ENCODE data around the gene ZNF669.
"Not testable (repeated sequence)": the region's sequence is repeated elsewhere in the genome, so short reads cannot be mapped to it uniquely, and the experiment has no call there.

Gene ZNF669

DNA sequence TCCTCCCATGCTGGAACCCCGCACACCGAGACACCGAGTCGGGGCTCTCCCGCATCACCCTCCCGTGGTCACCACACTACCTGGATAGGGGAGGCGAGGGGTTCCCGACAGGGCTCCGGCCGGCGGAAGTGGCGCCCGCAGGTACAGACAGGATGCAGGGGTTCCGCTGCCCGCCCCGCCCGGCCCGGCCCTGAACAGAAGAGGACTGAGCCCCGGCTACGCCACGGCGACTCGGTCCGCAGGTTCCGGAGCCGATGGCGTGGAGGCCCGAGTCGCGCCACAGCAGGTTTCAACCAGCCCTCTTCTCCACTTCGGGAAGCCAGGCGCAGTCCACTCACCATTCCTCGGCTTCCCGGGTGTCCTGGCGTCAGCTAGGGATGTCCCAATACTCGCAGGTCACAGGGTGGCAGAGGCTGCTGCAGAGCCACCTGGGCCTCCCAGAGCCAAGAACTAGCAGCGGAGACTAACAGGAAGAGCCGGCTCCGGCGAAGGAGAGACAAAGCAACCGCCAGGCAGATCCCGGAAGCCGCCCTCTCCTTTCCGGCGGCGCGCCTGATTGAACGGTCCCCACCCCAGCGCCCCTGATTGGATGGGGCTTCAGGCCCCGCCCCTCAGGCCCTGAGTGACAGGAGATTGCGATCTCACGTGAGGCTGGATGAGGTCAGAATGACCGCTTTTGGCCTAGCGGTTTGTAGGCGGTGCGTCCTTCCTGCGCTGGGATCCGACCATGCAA, at the start of gene ZNF669:
Gene ZNF669, minus strand, starts transcription at position 498 of the 733 bp plus-strand sequence. Its CDS starts 157 bp downstream, at position 341.
- peak within 1 kb of the TSS; percentile 90 for H3K27ac Mint-ChIP-seq
- peaks cover 7% of the 10 kb centered on the region for H3K27me3 Mint-ChIP-seq
- DNase-seq (ENCODE audit: low spot score in 2 of 2) (peak; percentile 92 to 94), ATAC-seq (ENCODE audit: low read depth) (peak; percentile 95)
- peaks cover 32% of the 10 kb centered on the region for H3K36me3 Mint-ChIP-seq
- H3K4me1 Mint-ChIP-seq, result peaks cover 3% of the 10 kb centered on the region
- peaks cover 5% of the 10 kb centered on the region for H3K9me3 Mint-ChIP-seq
- peak within 1 kb of the TSS; percentile 95 for H3K4me3 Mint-ChIP-seq

DNA sequence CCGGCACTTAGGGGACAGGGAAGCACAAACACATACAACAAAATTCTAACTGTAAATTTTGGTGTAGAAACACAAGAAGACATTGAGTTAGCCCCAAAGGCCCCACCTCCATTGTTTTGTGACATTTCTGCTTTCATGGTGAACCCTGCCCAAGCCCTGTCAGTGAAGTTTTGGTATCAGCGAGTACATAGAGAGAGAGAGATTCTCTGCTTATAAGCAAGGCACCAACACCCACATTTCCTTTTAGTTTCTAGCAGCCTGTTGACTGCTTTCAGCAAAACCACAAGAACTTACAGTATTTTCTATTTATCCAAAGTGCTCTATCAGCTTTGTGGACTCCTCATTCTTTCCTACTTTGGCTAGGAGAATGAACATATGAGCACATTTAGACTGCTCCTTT, 43.6 kb upstream of the ZNF669 start:
- Mint-ChIP-seq H3K4me3 (no peak overlapping the region), H3K36me3 (peaks cover 39% of the 10 kb centered on the region), H3K27me3 (no peaks in the 10 kb centered on the region), H3K27ac (no peak overlapping the region), H3K4me1 (no peaks in the 10 kb centered on the region), H3K9me3 (peaks cover 20% of the 10 kb centered on the region)
- ATAC-seq (ENCODE audit: low read depth) (no peak), DNase-seq (ENCODE audit: low spot score in 2 of 2) (no peak)

DNA sequence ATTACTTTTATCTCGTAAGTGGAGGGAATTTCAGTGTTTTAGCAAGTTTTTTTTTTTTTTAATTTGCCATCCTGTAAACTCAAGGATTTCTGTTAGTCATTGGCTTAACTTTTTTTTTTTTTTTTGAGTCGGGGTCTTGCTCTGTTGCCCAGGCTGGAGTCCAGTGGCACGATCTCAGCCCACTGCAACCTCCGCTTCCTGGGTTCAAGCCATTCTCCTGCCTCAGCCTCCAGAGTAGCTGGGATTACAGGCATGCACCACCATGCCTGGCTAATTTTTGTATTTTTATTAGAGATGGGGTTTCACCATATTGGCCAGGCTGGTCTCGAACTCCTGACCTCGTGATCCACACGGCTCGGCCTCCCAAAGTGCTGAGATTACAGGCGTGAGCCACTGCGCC, 43.0 kb upstream of the ZNF669 start:
- Mint-ChIP-seq H3K36me3 (peaks cover 38% of the 10 kb centered on the region), H3K9me3 (peaks cover 22% of the 10 kb centered on the region)
- not testable (repeated sequence) for ATAC-seq (ENCODE audit: low read depth); H3K4me1 Mint-ChIP-seq; DNase-seq (ENCODE audit: low spot score in 2 of 2); H3K27me3 Mint-ChIP-seq; H3K4me3 Mint-ChIP-seq; H3K27ac Mint-ChIP-seq

DNA sequence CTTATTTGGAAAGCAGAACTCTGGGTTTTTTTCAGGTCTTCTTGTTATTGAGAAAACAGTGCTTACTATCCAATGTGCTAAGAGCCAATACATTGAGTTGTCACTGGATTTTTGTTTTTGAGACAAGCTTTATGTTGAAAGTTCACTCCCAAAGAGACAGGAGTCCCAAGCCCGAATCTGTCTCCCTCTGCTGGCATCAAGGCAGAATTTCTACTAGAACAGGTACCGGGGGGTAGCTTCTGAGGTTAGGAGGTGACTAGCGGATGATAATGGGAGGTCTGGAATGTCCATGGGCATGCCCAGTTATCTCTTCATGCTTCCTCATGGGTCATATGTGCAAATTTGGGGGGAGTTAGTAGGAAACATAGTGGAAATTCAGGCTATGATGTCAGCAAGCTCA, 42.5 kb upstream of the ZNF669 start:
- Mint-ChIP-seq H3K4me1 (no peaks in the 10 kb centered on the region), H3K9me3 (peaks cover 22% of the 10 kb centered on the region), H3K27ac (no peak overlapping the region), H3K4me3 (no peak overlapping the region), H3K27me3 (no peaks in the 10 kb centered on the region), H3K36me3 (peaks cover 37% of the 10 kb centered on the region)
- ATAC-seq (ENCODE audit: low read depth), result no peak
- no peak for DNase-seq (ENCODE audit: low spot score in 2 of 2)

DNA sequence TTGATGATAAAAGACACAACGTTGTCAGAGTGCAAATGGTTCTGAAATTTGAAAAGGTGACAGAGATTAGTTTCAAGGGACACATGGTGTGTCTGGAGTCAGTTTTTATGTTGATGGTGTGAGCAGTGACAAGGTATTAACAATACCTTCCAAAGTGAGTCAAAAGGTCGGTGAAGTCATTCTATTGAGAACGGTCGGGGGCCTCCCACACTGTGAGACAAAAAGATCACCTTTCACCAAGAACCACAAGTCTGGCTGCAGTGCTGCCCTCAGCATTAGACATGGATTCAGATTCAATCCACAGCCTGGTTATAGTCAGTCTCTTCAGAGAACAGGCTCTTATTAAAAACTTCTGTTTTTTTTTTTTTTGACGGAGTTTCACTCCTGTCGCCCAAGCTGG, 41.1 kb upstream of the ZNF669 start:
- no peaks in the 10 kb centered on the region for H3K4me1 Mint-ChIP-seq
- H3K27me3 Mint-ChIP-seq, result no peaks in the 10 kb centered on the region
- no peak overlapping the region for H3K27ac Mint-ChIP-seq
- H3K4me3 Mint-ChIP-seq, result no peak overlapping the region
- no peak for DNase-seq (ENCODE audit: low spot score in 2 of 2)
- H3K9me3 Mint-ChIP-seq, result peaks cover 22% of the 10 kb centered on the region
- no peak for ATAC-seq (ENCODE audit: low read depth)
- peaks cover 36% of the 10 kb centered on the region for H3K36me3 Mint-ChIP-seq

DNA sequence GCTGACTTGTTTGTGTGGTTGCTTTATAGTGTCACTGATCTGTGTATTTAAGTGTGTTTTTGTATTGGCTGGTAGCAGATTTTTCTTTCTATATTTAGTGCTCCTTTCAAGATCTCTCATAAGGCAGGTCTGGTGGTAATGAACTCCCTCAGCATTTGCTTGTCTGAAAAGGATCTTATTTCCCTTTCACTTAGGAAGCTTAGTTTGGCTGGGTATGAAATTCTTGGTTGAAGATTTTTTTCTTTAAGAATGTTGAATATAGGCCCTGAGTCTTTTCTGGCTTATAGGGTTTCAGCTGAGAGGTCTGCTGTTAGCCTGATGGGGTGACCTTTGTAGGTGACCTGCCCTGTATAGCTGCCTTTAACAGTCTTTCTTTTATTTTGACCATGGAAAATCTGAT, 35.4 kb upstream of the ZNF669 start:
- H3K4me3 Mint-ChIP-seq; H3K27me3 Mint-ChIP-seq; DNase-seq (ENCODE audit: low spot score in 2 of 2); H3K27ac Mint-ChIP-seq; H3K4me1 Mint-ChIP-seq; ATAC-seq (ENCODE audit: low read depth): not testable (repeated sequence)
- H3K9me3 Mint-ChIP-seq, result peaks cover 34% of the 10 kb centered on the region
- H3K36me3 Mint-ChIP-seq, result peaks cover 34% of the 10 kb centered on the region

DNA sequence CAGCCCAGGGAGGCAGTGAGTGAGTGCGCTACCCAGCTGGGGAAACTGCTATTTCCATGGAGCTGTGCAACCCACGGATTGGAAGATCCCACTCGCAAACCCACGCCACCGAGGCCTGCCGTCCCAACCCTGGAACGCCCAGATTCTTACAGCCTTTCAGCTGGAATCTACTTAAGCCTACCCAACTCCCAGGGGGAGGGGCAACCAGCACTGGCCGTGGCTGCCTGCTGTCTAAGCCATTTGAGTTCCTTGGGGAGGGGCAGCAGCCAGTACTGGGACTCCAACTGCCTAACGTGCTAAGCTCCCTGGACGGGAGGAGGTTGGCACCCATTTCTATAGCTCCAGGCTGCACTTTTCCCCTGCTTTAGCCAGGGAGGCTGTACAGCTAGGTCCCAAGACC, 27.1 kb upstream of the ZNF669 start:
- ATAC-seq (ENCODE audit: low read depth) (no peak), DNase-seq (ENCODE audit: low spot score in 2 of 2) (no peak)
- Mint-ChIP-seq H3K36me3 (peaks cover 39% of the 10 kb centered on the region), H3K9me3 (peaks cover 22% of the 10 kb centered on the region), H3K27me3 (no peaks in the 10 kb centered on the region), H3K4me1 (peaks cover 6% of the 10 kb centered on the region), H3K4me3 (no peak overlapping the region), H3K27ac (no peak overlapping the region)

DNA sequence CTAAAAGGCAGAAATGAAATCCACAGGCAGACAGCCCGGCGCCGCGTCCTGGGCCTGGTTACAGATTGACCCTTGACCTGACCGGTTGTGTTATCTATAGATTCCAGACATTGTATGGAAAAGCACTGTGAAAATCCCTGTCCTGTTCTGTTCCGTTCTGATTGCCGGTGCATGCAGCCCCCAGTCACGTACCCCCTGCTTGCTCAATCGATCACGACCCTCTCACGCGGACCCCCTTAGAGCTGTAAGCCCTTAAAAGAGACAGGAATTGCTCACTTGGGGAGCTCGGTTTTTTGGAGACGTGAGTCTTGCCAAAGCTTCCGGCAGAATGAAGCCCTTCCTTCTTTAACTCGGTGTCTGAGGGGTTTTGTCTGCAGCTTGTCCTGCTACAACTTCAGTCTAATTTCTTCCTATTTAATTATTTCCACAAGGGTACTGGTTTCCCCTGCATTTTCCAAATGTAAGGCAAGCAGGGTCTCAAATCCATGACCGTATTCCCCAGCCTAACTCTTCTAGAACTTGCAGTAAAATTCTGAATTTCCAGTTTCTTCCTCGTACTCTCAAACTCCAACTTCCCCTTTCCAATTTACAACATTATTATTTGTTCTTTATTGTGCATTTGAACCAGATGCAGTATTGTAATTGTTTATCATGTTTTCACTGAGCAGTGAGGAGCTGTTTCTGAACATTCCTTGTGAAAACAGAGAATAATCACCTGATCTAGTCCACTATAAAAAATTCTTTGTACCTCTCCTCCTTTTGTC, 23.5 kb upstream of the ZNF669 start:
- ATAC-seq (ENCODE audit: low read depth); DNase-seq (ENCODE audit: low spot score in 2 of 2); H3K27me3 Mint-ChIP-seq; H3K4me1 Mint-ChIP-seq; H3K9me3 Mint-ChIP-seq: not testable (repeated sequence)
- peaks cover 21% of the 10 kb centered on the region for H3K36me3 Mint-ChIP-seq
- peak overlapping the region; percentile 62 for H3K27ac Mint-ChIP-seq
- H3K4me3 Mint-ChIP-seq, result peak overlapping the region; percentile 90

DNA sequence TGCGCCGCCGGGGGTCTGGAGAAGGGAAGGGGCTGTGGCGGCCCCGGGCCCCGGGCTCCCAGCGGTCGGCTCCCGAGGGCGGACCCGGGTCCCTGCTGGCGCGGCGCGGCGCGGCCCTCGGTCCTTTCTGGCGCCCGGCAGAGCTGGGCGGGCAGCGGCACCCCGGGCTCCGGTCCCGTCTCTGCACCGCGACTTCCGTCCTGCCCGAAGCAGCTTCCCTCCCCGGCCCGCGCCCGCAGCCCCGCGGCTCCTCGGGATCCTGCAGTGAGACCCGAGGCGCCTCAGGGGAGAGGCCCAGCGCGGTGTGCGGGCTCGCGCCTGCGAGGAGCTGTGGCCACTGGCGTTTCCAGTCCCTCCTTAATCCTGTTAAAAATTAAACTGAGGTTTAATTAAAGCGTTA, 22.4 kb upstream of the ZNF669 start:
- not testable (repeated sequence) for H3K27ac Mint-ChIP-seq; H3K27me3 Mint-ChIP-seq; H3K9me3 Mint-ChIP-seq; DNase-seq (ENCODE audit: low spot score in 2 of 2); H3K4me3 Mint-ChIP-seq; H3K4me1 Mint-ChIP-seq
- peak; percentile 49 for ATAC-seq (ENCODE audit: low read depth)
- H3K36me3 Mint-ChIP-seq, result peaks cover 11% of the 10 kb centered on the region

DNA sequence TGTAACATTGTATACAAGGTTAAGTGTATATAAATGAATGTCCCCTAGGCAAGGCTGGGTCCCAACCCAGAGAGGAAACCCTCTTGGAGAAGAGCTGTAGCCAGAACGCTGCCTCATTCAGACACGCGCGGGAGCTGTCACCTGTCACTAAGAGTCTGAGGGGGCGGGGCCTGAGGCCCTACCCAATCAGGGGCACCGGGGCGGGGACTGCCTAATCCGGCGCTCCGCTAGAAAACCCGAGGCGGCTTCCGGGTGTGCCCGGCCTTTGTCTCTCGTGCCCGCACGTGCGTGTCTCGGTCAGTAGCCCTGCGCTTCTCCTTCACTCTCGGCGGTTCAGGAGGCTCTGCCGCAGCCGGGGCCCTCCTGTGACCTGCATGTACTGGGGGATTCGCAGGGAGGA, 22.0 kb upstream of the ZNF669 start:
- H3K4me3 Mint-ChIP-seq; H3K27ac Mint-ChIP-seq; DNase-seq (ENCODE audit: low spot score in 2 of 2); H3K4me1 Mint-ChIP-seq; H3K27me3 Mint-ChIP-seq; H3K9me3 Mint-ChIP-seq: not testable (repeated sequence)
- ATAC-seq (ENCODE audit: low read depth), result peak; percentile 97
- H3K36me3 Mint-ChIP-seq, result peaks cover 11% of the 10 kb centered on the region

DNA sequence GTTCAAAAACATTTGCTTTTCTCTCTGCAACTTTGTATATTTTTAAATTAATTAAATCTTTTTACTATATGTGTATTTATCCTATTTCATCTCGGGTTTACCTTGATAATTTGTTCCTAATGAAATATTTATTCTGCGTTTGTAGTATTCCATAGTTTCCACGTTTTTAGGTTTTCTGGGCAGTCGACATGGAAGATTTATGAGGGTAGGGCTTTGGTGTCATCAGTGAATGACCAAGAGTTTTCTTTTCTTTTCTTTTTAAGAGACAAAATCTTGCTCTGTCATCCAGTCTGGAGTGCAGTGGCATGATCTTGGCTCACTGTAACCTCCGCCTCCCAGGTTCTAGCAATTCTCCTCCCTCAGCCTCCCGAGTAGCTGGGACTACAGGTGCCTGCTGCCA, 17.2 kb upstream of the ZNF669 start:
- H3K4me1 Mint-ChIP-seq, result no peaks in the 10 kb centered on the region
- DNase-seq (ENCODE audit: low spot score in 2 of 2) (no peak), ATAC-seq (ENCODE audit: low read depth) (no peak)
- H3K27ac Mint-ChIP-seq, result no peak overlapping the region
- no peaks in the 10 kb centered on the region for H3K9me3 Mint-ChIP-seq
- H3K4me3 Mint-ChIP-seq, result no peak overlapping the region
- no peaks in the 10 kb centered on the region for H3K36me3 Mint-ChIP-seq
- no peaks in the 10 kb centered on the region for H3K27me3 Mint-ChIP-seq

DNA sequence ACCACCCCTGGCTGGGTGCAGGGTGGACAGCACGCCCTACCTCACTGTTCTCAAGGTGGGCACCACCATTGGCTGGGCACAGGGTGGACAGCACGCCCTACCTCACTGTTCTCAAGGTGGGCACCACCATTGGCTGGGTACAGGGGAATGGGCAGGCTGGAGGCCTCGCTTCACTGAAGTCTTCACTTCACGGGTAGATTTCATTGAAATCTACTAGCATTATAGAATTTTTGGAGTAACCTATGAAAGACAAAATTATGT, 16.2 kb upstream of the ZNF669 start:
- not testable (repeated sequence) for H3K4me3 Mint-ChIP-seq; H3K9me3 Mint-ChIP-seq; H3K27me3 Mint-ChIP-seq; H3K4me1 Mint-ChIP-seq; DNase-seq (ENCODE audit: low spot score in 2 of 2); H3K36me3 Mint-ChIP-seq; ATAC-seq (ENCODE audit: low read depth); H3K27ac Mint-ChIP-seq

DNA sequence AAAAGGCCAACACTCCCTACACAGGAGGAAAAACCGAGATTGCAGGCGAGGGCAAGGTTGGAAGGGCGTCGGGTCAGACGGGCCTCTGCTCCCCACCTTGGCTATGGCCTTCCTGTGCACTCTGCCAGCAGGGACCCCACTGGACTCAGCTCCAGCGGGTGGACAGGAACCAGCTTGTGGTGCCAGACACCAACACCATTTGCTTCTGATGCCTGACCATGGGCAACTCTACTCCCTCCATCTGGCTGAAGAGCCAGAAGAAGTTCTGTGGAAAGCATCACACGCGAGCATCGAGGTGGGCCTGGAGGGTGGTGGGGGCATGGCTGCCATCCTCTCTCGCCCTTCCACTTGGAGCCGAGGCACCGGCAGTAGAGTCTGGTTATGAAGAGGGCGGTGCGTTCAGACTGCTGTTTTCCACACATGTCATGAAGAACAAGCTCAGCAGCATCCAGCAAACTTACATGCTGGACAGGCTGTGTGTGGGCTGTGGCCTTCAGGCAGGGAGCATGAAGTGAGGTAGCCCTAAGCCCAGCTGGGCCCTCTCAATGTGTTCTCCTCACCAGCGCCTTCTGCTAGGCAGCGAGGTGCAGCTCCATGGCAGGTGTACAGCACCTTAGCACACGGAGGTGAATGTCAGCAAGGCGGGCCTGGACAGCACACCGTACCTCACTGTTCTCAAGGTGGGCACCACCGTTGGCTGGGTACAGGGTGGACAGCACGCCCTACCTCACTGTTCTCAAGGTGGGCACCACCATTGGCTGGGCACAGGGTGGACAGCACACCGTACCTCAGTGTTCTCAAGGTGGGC, 15.6 kb upstream of the ZNF669 start:
- Mint-ChIP-seq H3K4me1 (peaks cover 2% of the 10 kb centered on the region), H3K9me3 (no peaks in the 10 kb centered on the region), H3K4me3 (no peak overlapping the region), H3K36me3 (no peaks in the 10 kb centered on the region), H3K27me3 (no peaks in the 10 kb centered on the region), H3K27ac (no peak overlapping the region)
- ATAC-seq (ENCODE audit: low read depth), result no peak
- DNase-seq (ENCODE audit: low spot score in 2 of 2), result no peak

DNA sequence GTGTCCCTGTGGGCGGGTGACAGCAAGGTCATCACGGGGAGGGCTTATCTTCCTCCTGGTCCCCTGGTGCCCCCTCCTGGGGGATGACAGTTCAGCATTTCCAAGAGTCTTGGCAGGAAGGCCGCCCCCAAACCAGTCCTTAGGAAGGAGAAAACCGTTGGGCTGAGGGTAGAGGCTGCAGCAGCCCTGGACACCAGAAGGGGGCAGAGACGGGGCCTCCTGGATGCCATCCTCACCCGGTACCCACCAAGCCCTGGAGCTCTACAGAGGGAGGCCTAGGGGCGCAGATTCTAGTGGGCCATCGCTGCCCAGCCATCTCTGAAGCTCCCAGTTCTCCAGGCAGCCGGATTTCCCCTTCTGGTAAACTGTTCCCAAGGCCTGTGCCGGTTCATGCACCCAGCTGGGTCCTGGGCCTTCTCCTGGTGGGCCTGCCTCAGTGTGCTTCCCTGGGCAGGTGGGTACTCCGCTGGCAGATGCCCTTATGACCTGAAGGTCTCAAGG, 14.8 kb upstream of the ZNF669 start:
- Mint-ChIP-seq H3K4me1 (peaks cover 2% of the 10 kb centered on the region), H3K27ac (no peak overlapping the region), H3K36me3 (no peaks in the 10 kb centered on the region), H3K9me3 (no peaks in the 10 kb centered on the region), H3K27me3 (no peaks in the 10 kb centered on the region), H3K4me3 (no peak overlapping the region)
- DNase-seq (ENCODE audit: low spot score in 2 of 2) (peak in 1 of 2 donors; percentile 23), ATAC-seq (ENCODE audit: low read depth) (peak; percentile 60)

Data from memory B cell (primary cell).